ENCODE results near the gene HHIPL2. TPM values are rescaled to one million over a fixed set of nuclear protein-coding genes. Genes with fewer than 3 reads are reported as not detected.
"Not testable (repeated sequence)": the region's sequence is repeated elsewhere in the genome, so short reads cannot be mapped to it uniquely, and the experiment has no call there.

Gene HHIPL2
- total RNA-seq, 2 experiments from 2014 or later, result 0.14 to 0.18 TPM

DNA sequence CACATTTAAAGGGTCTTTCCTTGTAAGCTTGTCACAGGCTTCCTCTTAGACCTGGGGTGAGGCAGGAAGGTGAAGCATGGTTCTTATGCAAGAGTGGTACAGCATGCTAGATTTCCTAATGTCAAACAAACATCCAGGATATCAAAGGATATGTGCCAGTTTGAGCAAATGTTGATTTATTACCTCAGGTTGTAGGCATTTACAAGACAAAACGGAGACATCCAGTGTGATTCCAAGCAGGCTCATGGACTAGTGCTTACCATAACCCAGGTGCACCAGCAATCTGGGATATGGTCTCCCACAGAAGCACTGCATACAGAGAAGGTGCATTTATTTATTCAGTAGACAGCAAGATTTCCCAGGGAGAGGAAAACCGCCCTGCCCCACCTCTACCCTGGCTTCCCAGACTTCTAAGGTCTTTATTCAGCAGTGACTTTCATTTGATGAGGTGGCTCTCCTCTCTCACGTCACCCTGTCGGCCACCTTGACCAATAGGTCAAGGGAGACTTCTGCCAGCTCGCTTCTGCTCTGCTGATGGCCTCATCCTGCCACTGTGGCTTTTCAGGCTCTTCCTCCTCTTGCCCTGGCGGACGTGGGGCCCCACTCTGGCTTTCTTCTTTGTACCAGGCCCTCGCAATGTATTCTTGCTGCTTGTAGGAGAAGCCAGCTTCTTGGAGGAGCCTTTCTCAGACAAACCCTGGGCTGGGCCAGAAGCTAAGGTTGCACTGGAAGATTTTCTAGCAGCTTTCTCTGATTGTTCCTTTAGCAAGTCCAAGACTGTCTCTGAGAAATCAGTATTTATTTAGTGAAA, 25.6 kb downstream of the HHIPL2 start:
- no peaks in the 10 kb centered on the region for H3K36me3 Mint-ChIP-seq
- no peak for DNase-seq
- H3K9me3 Mint-ChIP-seq, result peaks cover 8% of the 10 kb centered on the region
- H3K27me3 Mint-ChIP-seq, result no peaks in the 10 kb centered on the region
- no peaks in the 10 kb centered on the region for H3K4me1 Mint-ChIP-seq
- H3K27ac Mint-ChIP-seq, result no peak overlapping the region
- no peak overlapping the region for H3K4me3 Mint-ChIP-seq

DNA sequence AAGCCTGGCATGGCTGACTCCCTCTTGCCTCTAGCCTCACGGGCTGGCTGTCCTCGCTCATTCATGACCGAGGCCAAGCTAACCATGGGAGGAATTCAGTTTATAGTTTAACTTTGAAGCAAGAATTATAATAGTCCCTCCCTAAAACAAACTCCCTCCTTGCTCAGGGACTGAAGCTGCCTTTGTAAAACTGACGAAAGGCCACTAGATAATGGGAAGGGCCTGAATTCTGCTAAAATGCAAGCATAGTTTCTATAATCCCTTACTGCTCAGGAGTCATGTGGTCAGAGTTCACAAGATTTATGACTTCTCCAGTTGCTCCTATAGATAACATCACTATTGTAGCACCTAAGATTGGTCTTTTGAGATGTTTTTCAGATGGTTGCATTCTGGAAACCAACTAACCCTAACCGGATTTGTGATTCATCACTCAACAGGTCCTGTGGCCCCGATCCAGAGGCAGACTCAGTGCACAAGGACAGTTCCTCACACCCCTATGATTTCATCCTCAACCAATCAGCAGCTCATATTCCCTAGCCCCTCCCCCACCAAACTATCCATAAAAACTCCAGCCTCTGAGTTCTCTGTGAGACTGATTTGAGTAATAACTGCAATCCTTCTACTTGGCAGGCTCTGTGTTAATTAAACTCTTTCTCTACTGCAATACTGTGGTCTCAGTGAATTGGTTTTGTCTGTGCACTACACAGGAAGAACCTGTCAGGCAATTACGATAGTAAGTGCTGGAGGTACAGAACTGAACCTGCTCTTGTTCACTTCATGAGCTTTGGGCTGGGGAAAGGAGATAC, 26.4 kb downstream of the HHIPL2 start:
- H3K4me3 Mint-ChIP-seq, result no peak overlapping the region
- no peaks in the 10 kb centered on the region for H3K36me3 Mint-ChIP-seq
- H3K9me3 Mint-ChIP-seq, result peaks cover 8% of the 10 kb centered on the region
- H3K4me1 Mint-ChIP-seq, result no peaks in the 10 kb centered on the region
- no peak overlapping the region for H3K27ac Mint-ChIP-seq
- no peak for DNase-seq
- H3K27me3 Mint-ChIP-seq, result no peaks in the 10 kb centered on the region

DNA sequence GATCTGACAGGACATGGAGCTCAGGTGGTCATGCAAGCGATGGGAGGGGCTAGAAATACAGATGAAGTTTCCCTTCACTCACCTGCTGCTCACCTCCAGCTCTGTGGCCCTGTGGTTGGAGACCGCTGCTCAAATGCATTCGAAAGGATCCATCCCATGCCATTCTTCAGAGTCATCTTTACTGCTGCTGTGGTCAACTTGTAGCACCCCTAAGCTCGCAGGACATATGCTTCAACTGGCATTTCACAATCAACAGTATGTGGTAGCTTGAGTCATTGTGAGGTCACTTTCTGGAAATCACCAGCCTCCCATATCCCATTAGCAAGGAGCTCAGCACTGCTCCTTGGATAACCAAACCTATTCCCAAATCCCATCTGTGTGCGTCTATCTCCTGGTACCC, 58.4 kb downstream of the HHIPL2 start:
- not testable (repeated sequence) for H3K27ac Mint-ChIP-seq, H3K27me3 Mint-ChIP-seq, H3K4me1 Mint-ChIP-seq, H3K4me3 Mint-ChIP-seq, H3K9me3 Mint-ChIP-seq, H3K36me3 Mint-ChIP-seq, DNase-seq

DNA sequence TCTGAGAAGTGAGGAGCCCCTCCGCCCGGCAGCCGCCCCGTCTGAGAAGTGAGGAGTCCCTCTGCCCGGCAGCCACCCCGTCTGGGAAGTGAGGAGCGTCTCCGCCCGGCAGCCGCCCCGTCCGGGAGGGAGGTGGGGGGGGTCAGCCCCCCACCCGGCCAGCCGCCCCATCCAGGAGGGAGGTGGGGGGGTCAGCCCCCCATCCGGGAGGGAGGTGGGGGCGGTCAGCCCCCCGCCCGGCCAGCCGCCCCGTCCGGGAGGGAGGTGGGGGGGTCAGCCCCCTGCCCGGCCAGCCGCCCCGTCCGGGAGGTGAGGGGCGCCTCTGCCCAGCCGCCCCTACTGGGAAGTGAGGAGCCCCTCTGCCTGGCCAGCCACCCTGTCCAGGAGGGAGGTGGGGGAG, 60.1 kb downstream of the HHIPL2 start:
- H3K36me3 Mint-ChIP-seq, H3K4me3 Mint-ChIP-seq, H3K4me1 Mint-ChIP-seq, H3K27me3 Mint-ChIP-seq, H3K27ac Mint-ChIP-seq, H3K9me3 Mint-ChIP-seq, DNase-seq: not testable (repeated sequence)

DNA sequence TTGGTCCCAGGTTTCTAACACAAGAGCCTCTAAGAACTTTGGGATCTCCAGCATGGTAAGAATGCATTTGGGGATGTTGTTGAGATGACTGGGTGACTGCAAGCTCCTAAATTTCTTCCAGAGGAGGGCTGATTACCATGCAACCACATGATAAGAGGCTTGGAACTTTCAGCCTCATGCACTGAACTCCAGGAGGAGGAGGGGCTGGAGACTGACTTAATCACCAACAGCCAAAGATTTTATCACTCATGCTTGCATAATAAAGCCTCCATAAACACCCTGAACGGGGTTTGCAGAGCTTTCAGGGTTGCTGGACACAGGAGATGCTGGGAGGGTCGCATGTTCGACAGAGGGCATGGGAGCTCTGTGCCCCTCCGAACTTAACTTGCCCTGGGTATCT, 63.9 kb downstream of the HHIPL2 start:
- H3K4me1 Mint-ChIP-seq, H3K27me3 Mint-ChIP-seq, H3K27ac Mint-ChIP-seq, H3K36me3 Mint-ChIP-seq, DNase-seq, H3K9me3 Mint-ChIP-seq, H3K4me3 Mint-ChIP-seq: not testable (repeated sequence)

DNA sequence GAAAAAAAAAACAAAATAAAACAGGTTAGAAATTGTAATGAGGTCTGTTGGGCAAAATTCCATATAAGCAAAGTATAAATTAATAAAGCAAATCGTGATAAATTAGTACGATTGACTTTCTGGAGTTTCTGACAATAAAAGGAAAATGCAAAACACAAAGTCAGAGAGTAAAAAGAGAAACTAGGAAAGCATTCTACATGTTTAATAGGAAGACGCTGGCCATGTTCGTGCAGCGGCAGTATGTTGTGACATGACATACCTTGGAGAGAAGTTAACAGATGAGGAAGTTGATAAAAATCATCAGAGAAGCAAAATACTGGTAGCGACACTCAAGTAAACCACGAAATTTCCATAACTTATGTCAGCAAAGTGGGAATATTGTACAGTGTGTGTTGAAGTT, 68.3 kb downstream of the HHIPL2 start:
- not testable (repeated sequence) for H3K4me1 Mint-ChIP-seq, H3K4me3 Mint-ChIP-seq, DNase-seq, H3K27ac Mint-ChIP-seq, H3K9me3 Mint-ChIP-seq, H3K27me3 Mint-ChIP-seq, H3K36me3 Mint-ChIP-seq

DNA sequence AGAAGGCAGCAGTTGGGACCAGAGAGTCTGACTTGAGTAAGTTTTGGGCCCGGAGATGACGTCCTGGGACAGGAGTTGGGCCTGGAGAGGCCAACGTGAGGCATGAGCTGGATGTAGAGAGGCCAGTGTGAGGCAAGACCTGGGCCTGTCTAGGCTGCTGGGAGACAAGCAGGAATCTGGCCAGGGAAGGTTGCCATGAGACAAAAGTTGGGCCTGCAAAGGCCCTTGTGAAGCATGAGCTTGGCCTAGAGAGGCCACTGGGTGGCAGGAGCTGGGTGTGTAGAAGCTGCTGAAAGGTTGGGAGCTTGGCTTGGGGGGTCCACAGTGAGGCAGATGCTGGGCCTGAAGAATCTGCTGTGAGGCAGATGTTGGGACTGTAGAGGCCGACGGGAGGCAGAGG, 71.5 kb downstream of the HHIPL2 start:
- H3K4me3 Mint-ChIP-seq, DNase-seq, H3K4me1 Mint-ChIP-seq, H3K27me3 Mint-ChIP-seq, H3K9me3 Mint-ChIP-seq, H3K36me3 Mint-ChIP-seq, H3K27ac Mint-ChIP-seq: not testable (repeated sequence)

DNA sequence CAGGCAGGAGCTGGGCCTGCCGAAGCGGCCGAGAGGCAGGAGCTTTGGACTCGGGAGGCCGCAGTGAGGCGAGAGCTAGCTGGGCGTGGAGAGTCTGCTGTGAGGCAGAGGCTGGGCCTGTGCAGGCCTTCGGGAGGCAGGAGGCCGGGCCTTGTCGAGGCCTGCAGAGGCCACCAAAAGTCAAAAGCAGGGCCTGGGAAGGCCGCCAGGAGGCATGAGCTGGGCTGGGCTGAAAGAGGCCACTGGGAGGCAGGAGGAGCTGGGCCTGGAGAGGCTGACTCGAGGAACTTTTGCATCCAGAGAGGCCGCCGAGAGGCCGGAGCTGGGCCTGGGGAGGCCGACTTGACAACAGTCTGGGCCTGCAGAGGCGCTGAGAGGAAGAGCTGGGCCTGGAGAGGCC, 74.2 kb downstream of the HHIPL2 start:
- H3K27ac Mint-ChIP-seq, result not testable (repeated sequence)

DNA sequence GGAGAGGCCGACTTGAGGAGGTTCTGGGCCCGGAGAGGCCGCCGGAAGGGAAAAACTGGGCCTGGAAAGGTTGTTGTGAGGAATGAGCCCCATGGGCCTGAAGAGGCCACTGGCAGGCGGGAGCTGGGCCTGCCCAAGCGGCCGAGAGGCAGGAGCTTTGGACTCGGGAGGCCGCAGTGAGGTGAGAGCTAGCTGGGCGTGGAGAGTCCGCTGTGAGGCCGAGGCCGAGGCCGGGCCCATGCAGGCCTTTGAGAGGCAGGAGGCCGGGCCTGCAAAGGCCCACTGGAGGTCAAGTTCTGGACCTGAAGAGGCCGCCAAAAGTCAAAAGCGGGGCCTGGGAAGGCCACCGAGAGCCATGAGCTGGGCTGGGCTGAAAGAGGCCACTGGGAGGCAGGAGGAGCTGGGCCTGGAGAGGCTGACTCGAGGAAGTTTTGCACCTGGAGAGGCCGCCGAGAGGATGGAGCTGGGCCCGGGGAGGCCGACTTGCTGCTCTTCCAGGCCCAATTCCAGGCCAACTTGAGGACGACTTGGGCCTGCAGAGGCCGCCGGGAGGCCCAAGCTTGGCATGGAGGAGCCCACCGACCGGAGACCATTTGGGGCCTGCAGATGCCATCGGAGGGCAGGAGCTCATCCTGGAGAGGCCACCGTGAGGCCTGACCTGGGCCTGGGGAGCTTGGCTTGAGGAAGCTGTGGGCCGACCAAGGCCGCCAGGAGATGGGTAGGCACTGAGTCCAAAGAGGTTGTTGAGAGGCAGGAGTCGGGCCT, 74.9 kb downstream of the HHIPL2 start:
- DNase-seq, H3K4me3 Mint-ChIP-seq, H3K36me3 Mint-ChIP-seq, H3K27me3 Mint-ChIP-seq, H3K9me3 Mint-ChIP-seq, H3K27ac Mint-ChIP-seq, H3K4me1 Mint-ChIP-seq: not testable (repeated sequence)

More for the DNA sequence above, 74.2 kb downstream of the HHIPL2 start:
- not testable (repeated sequence) for DNase-seq, H3K4me1 Mint-ChIP-seq, H3K36me3 Mint-ChIP-seq, H3K27me3 Mint-ChIP-seq, H3K4me3 Mint-ChIP-seq, H3K9me3 Mint-ChIP-seq

Other genes with a start within 250 kb of the HHIPL2 start
- gene TAF1A, start 41.8 kb upstream of the HHIPL2 start, total RNA-seq, result 10 to 100 TPM; 20.3 to 23.1 TPM
- 10 to 100 TPM; 46.8 to 48.6 TPM for gene MIA3, start 70.0 kb upstream of the HHIPL2 start, total RNA-seq
- 10 to 100 TPM; 69.6 to 73.6 TPM for gene AIDA, start 164.4 kb upstream of the HHIPL2 start, total RNA-seq
- 10 to 100 TPM; 36.7 to 37.6 TPM for gene BROX, start 164.5 kb upstream of the HHIPL2 start, total RNA-seq
- not detected for gene FAM177B, start 189.1 kb upstream of the HHIPL2 start, total RNA-seq